Measurements from ENCODE around the gene GOSR2.

DNA sequence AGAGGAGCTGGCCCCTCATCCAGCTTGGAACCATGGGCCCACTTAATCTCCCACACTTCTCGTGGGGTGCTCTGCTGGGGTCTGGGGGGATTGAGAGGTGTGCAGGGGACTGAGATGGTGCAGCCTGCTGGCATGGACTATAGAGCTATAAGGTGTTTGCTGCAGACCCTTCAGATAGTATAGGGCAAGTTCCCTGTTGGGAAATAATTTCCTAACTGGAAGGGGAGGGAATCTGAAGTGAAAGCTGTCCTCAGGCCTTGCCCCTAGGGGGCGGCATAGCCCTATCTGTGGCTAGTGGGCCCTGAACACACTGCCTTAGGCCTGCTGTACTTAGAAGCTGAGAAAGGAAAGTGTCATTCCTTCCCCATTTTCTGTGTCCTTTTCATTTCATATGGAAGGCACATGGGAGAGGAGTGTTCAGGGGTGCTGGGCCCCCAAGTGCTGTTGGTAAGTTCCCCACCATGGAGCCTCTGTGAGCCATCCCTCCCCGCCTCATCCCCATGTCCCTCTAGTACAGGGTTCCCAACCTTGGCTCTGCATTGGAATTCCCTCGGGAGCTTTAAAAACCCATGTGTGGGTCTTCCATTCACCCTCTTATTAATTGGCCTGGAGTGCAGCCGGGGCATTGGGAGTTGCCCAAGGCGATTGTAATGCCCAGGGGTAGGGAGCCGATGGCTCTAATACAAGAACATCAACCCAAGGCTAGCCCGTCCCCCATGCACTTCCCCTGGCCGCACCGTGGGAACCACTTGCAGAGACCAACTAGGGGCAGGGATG, 19.7 kb downstream of the GOSR2 start:
- TF ChIP-seq ZNF33A (CRISPR knock-in tag; IDR thresholded peaks at IDR 0.05; ENCODE audit: borderline replicate concordance) = no peak
- no peak for TF ChIP-seq EP300 (IDR thresholded peaks at IDR 0.05; ENCODE audit: low read depth in 2 of 2, low read length in 2 of 2)
- TF ChIP-seq EP300 (CRISPR knock-in tag; IDR thresholded peaks at IDR 0.05; ENCODE audit: borderline replicate concordance) = no peak
- peak; percentile 70 for TF ChIP-seq CEBPB (IDR thresholded peaks at IDR 0.05; ENCODE audit: borderline replicate concordance, low read depth, low read length)
- TF ChIP-seq ZNF10 (CRISPR knock-in tag; IDR thresholded peaks at IDR 0.05; ENCODE audit: borderline replicate concordance, low read depth) = no peak
- no peak for TF ChIP-seq CBFB (CRISPR knock-in tag; IDR thresholded peaks at IDR 0.05)
- TF ChIP-seq SP4 (CRISPR knock-in tag; IDR thresholded peaks at IDR 0.05) = no peak
- TF ChIP-seq CAMTA2 (CRISPR knock-in tag; IDR thresholded peaks at IDR 0.05; ENCODE audit: borderline replicate concordance) = no peak
- no peak for TF ChIP-seq SP1 (IDR thresholded peaks at IDR 0.05)
- TF ChIP-seq SP1 (CRISPR knock-in tag; IDR thresholded peaks at IDR 0.05) = peak; percentile 27; the same call in 1 of the 2 replicates
- TF ChIP-seq FOXJ3 (CRISPR knock-in tag; IDR thresholded peaks at IDR 0.05; ENCODE audit: borderline replicate concordance) = no peak
- TF ChIP-seq ZNF761 (CRISPR knock-in tag; conservative IDR thresholded peaks at IDR 0.05) = no peak; the same call in 1 of the 2 replicates

Data from HepG2 (cell line).